Body of pancreas (tissue), 4 donors: Measurements from ENCODE around the gene PYCARD. TPM values are rescaled to one million over a fixed set of nuclear protein-coding genes. Genes with fewer than 3 reads are reported as not detected.
A peak's percentile ranks its signal among the peaks of the same experiment; 100 is the strongest.
"Not testable (repeated sequence)": the region's sequence is repeated elsewhere in the genome, so short reads cannot be mapped to it uniquely, and the experiment has no call there.

ENCODE experiments used
- ATAC-seq: fragments of 150-250 bp; one replicate; pipeline ENCODE4 v1.9.1; 2016
- DNase-seq, 4 donors: peaks; one replicate each; pipeline ENCODE4 v3.0.0-alpha.2; 2019
- H3K27ac ChIP-seq, 4 donors: fragments of 200-600 bp; sonication (generic); 1 replicate in 3 of 4; 2 replicates in 1 of 4; pipeline versions ENCODE4 v1.5.1 to v1.6.1; 2016 to 2019; ENCODE audit warnings: mild to moderate bottlenecking in 1 of 4, mixed read lengths in 1 of 4, moderate library complexity in 1 of 4
- H3K27me3 ChIP-seq, 2 donors: fragments of 200-600 bp; sonication (generic); one replicate each; pipeline ENCODE4 v1.6.0; 2016; ENCODE audit warnings: mild to moderate bottlenecking in 1 of 2
- H3K36me3 ChIP-seq, 2 donors: fragments of 200-600 bp; sonication (generic); replicated peaks in 1 of 2; 2 replicates each; pipeline ENCODE4 v1.5.1; 2016; ENCODE audit warnings: low read depth in 2 of 2; ENCODE audit not compliant: insufficient read depth in 1 of 2
- H3K4me1 ChIP-seq: fragments of 200-600 bp; sonication (generic); one replicate; pipeline ENCODE4 v1.6.0; 2016
- H3K4me3 ChIP-seq, 2 donors: fragments of 200-600 bp; sonication (generic); 1 replicate in 1 of 2; 2 replicates in 1 of 2; pipeline ENCODE4 v1.5.1; 2016 to 2019
- H3K9me3 ChIP-seq, 3 donors: fragments of 200-600 bp; sonication (generic); 1 replicate in 2 of 3; 2 replicates in 1 of 3; pipeline ENCODE4 v1.5.1; 2016
- POLR2A ChIP-seq, 3 donors: fragments of 450-650 bp; IDR thresholded peaks; one replicate each; pipeline ENCODE4 v1.6.1; 2016; ENCODE audit warnings: antibody characterized with exemption in 3 of 3, mild to moderate bottlenecking in 2 of 3
- WGBS, 2 donors: methylation state at CpG; one replicate each; pipeline ENCODE4 v1.1.5; 2017; 5-methylcytosine and 5-hydroxymethylcytosine counted together
- intact Hi-C: fragments of 100-400 bp; cut with DNase I; formaldehyde crosslinking; loops from one replicate; pipeline ENCODE4 v1.15.1; 2023
- total RNA-seq, 2 donors: library from RNA; depleted of rRNA; stranded (reverse); fragments of >200 nt; gene quantifications; one replicate each; pipeline ENCODE4 v1.1.0, GENCODE V29; 2016
- TF ChIP-seq, protein P1 (sequence below), 7 experiments: fragments of 450-650 bp in 4 of 7; fragments of 200-600 bp in 3 of 7; sonication (generic) in 3 of 7; IDR thresholded peaks; one replicate each; pipeline ENCODE4 v1.5.1; 2016 to 2019; ENCODE audit warnings: antibody characterized with exemption in 7 of 7

Gene PYCARD
- total RNA-seq, 2 donors from 2014 or later, result 12.7 to 13.8 TPM

DNA sequence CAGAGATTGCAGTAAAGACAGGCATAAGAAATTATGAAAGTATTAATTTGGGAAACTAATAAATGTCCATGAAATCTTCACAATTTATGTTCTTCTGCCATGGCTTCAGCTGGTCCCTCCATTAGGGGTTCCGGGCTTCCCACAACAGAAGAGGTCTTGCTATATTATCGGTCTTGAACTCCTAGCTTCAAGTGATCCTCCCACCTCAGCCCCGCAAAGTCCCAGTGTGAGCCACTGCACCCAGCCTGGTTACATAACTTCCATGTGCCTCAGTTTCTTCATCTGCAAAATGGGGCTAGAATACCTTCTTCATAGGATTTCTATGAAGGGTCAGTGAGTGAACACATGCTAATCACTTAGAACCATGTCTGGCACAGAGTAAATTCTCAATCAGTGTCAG lies 43.7 kb upstream of the PYCARD start:
- ATAC-seq (no peak), DNase-seq (no peak)
- H3K36me3 ChIP-seq, result no peaks in the 10 kb centered on the region
- no peaks in the 10 kb centered on the region for H3K4me1 ChIP-seq
- H3K27me3 ChIP-seq, result no peaks in the 10 kb centered on the region
- no peaks in the 10 kb centered on the region for H3K9me3 ChIP-seq
- no peak for TF ChIP-seq POLR2A (IDR thresholded peaks at IDR 0.05)
- TF ChIP-seq, protein P1, sequence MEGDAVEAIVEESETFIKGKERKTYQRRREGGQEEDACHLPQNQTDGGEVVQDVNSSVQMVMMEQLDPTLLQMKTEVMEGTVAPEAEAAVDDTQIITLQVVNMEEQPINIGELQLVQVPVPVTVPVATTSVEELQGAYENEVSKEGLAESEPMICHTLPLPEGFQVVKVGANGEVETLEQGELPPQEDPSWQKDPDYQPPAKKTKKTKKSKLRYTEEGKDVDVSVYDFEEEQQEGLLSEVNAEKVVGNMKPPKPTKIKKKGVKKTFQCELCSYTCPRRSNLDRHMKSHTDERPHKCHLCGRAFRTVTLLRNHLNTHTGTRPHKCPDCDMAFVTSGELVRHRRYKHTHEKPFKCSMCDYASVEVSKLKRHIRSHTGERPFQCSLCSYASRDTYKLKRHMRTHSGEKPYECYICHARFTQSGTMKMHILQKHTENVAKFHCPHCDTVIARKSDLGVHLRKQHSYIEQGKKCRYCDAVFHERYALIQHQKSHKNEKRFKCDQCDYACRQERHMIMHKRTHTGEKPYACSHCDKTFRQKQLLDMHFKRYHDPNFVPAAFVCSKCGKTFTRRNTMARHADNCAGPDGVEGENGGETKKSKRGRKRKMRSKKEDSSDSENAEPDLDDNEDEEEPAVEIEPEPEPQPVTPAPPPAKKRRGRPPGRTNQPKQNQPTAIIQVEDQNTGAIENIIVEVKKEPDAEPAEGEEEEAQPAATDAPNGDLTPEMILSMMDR (IDR thresholded peaks at IDR 0.05), result no peak
- intact Hi-C loops, result no loop called here
- H3K4me3 ChIP-seq, result no peak overlapping the region
- no peak overlapping the region for H3K27ac ChIP-seq
- 81 to 85% methylated on average over 3 of the region's 3 CpGs for WGBS, 2 donors

DNA sequence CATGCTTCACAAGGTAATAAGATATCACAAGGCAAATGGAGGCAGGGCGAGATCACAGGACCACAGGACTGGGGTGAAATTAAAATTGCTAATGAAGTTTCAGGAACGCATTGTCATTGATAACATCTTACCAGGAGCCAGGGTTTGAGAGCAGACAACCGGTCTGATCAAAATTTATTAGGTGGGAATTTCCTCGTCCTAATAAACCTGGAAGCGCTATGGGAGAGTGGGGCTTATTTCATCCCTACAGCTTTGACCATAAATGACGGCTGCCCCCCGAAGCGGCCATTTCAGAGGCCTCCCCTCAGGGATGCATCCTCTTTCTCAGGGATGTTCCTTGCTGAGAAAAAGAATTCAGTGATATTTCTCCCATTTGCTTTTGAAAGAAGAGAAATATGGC lies 43.0 kb upstream of the PYCARD start:
- intact Hi-C loops, H3K9me3 ChIP-seq, ATAC-seq: not testable (repeated sequence)

DNA sequence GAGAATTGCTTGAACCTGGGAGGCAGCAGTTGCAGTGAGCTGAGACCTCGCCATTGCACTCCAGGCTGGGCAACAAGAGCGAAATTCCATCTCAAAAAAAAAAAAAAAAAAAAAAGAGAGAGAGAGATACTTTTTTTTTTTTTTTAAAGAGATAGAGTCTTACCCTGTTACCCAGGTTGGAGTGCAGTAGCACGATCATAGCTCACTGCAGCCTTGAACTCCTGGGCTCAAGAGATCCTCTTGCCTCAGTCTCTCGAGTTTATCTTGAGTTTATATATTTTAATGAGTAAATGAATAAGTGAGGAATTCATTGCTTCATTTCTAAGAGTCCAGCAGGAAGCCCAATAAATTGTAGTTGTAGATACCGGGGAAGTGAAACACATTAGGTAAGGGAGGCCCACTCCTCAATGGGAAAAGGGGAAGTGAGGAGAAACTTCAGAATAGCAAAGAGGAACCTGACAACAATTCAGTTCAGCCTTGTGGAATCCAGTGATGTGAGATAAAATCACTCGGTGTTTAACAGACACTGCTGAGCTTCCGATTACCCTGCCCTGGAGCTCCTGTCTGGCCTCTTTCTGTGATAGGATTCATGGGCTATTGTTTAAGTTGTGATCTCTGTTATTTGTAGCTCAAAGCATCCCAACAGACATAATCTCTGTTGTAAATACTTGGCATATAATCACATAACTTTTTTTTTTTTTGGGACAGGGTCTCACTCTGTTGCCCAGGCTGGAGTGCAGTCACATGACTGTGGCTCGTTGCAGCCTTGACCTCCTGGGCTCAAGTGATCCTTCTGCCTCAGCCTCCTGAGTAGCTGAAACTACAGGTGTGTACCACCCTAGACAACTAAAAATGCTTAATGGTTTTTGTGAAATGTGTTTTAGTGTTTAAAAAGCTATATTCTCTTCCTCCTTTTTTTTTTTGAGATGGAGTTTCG lies 41.4 kb upstream of the PYCARD start:
- intact Hi-C loops, result no loop called here
- no peaks in the 10 kb centered on the region for H3K36me3 ChIP-seq
- 51 to 64% methylated on average over 9 of the region's 9 CpGs for WGBS, 2 donors
- H3K9me3 ChIP-seq, result no peaks in the 10 kb centered on the region
- H3K27me3 ChIP-seq, result no peaks in the 10 kb centered on the region
- H3K4me3 ChIP-seq, result no peak overlapping the region
- no peak overlapping the region for H3K27ac ChIP-seq
- DNase-seq (no peak), ATAC-seq (no peak)
- TF ChIP-seq POLR2A (IDR thresholded peaks at IDR 0.05), result no peak
- TF ChIP-seq, protein P1 (IDR thresholded peaks at IDR 0.05), result no peak
- H3K4me1 ChIP-seq, result no peaks in the 10 kb centered on the region

More for the DNA sequence above, 43.0 kb upstream of the PYCARD start:
- 23 to 48% methylated on average over 8 of the region's 8 CpGs for WGBS, 2 donors
- not testable (repeated sequence) for H3K27me3 ChIP-seq, H3K27ac ChIP-seq, DNase-seq, H3K4me1 ChIP-seq, H3K4me3 ChIP-seq, H3K36me3 ChIP-seq

DNA sequence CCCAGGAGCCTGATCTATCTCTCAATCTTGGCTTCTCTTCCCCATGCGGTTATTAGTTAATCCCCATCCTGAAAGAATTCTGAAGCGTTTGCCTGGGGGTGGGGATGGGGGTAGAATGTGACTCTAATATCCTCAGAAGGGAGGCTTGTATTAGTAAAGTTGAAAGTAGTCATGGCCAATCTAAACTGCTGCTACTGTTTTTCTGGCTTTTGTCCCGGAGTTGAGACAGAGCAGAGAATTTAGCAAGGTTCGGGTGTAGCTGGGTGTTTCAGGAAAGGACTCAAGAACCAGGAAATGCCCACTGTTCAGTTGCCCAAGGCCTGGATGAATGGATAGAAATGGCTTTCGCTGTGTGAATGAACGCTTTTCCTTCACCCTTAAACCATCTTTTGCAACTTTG lies 39.6 kb upstream of the PYCARD start:
- peak in 1 of 4 donors; percentile 13 for DNase-seq
- no peak overlapping the region for H3K27ac ChIP-seq
- 39 to 59% methylated on average over 6 of the region's 6 CpGs for WGBS, 2 donors
- intact Hi-C loops, result no loop called here
- no peaks in the 10 kb centered on the region for H3K36me3 ChIP-seq
- H3K4me3 ChIP-seq, result no peak overlapping the region
- H3K27me3 ChIP-seq, result no peaks in the 10 kb centered on the region
- TF ChIP-seq, protein P1 (IDR thresholded peaks at IDR 0.05), result no peak
- no peak for TF ChIP-seq POLR2A (IDR thresholded peaks at IDR 0.05)
- no peaks in the 10 kb centered on the region for H3K9me3 ChIP-seq
- H3K4me1 ChIP-seq, result no peaks in the 10 kb centered on the region
- ATAC-seq, result no peak

DNA sequence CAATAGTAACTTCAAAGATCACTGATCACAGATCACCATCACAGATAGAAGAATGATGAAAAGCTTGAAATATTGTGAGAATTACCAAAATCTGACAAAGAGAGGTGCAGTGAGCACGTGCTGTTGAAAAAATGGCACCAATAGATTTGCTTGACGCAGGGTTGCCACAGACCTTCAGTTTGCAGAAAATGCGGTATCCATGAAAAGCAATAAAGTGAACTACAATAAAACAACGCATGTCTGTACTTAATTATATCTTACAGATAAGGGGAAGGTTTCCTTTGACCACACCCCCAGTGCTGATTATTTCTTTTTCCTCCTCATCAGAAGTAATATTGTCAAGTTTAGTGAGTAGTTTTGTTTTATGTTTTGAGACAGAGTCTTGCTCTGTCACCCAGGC lies 35.5 kb upstream of the PYCARD start:
- Histone ChIP-seq H3K4me3 (no peak overlapping the region), H3K9me3 (no peaks in the 10 kb centered on the region), H3K36me3 (no peaks in the 10 kb centered on the region), H3K27me3 (no peaks in the 10 kb centered on the region), H3K4me1 (no peaks in the 10 kb centered on the region), H3K27ac (no peak overlapping the region)
- DNase-seq, result no peak
- 72 to 87% methylated on average over 4 of the region's 4 CpGs for WGBS, 2 donors
- TF ChIP-seq, protein P1 (IDR thresholded peaks at IDR 0.05), result no peak
- no peak for TF ChIP-seq POLR2A (IDR thresholded peaks at IDR 0.05)
- ATAC-seq, result no peak
- intact Hi-C loops, result no loop called here
